ENCODE results near the gene ADCY10. TPM values are rescaled to one million over a fixed set of nuclear protein-coding genes. Genes with fewer than 3 reads are reported as not detected.

The ADCY10 gene
- total and polyA plus RNA-seq, 3 experiments from 2014 or later = 0.09 TPM; not detected in 2

- peaks cover 11 to 28% of the 10 kb centered on the region in 2 donors for H3K27me3 Mint-ChIP-seq
- H3K9me3 Mint-ChIP-seq = peaks cover 6 to 15% (median 10%) of the 10 kb centered on the region in 5 donors
- H3K36me3 Mint-ChIP-seq = peaks cover 3 to 6% (median 4%) of the 10 kb centered on the region in 3 donors
- no peak for DNase-seq
- Histone ChIP-seq H3K36me3 (ENCODE audit: insufficient read depth, low read length) (no peaks in the 10 kb centered on the region), H3K9me3 (ENCODE audit: low read length) (no peaks in the 10 kb centered on the region), H3K4me1 (ENCODE audit: insufficient read depth, low read length) (no peaks in the 10 kb centered on the region), H3K27me3 (ENCODE audit: insufficient read depth, low read length, poor library complexity, severe bottlenecking) (no peaks in the 10 kb centered on the region), H3K27ac (ENCODE audit: low read depth, low read length) (no peak overlapping the region), H3K4me3 (ENCODE audit: low read length) (no peak overlapping the region)
- ChIA-PET POLR2A (interaction anchor here (0.6 kb wide), 1 partner anchor 138 kb away, joined by 3 read pairs; no protein-coding TSS in a partner anchor), CTCF (no interaction called here)
- no peak overlapping the region for H3K27ac Mint-ChIP-seq
- H3K4me3 Mint-ChIP-seq = no peak overlapping the region
- no peaks in the 10 kb centered on the region for H3K4me1 Mint-ChIP-seq
Measured at GRCh38 chr1:167909691-167910180, 4.2 kb downstream of the ADCY10 start.

GRCh38 chr1:167905671-167906070, 8.3 kb downstream of the ADCY10 start:
- Mint-ChIP-seq H3K36me3 (peaks cover 0 to 6% (median 4%) of the 10 kb centered on the region in 3 donors), H3K9me3 (peaks cover 6 to 15% (median 10%) of the 10 kb centered on the region in 5 donors), H3K4me3 (no peak overlapping the region), H3K27me3 (peaks cover 14 to 42% of the 10 kb centered on the region in 2 donors), H3K4me1 (no peaks in the 10 kb centered on the region), H3K27ac (no peak overlapping the region)
- Histone ChIP-seq H3K4me1 (ENCODE audit: insufficient read depth, low read length) (no peaks in the 10 kb centered on the region), H3K9me3 (ENCODE audit: low read length) (no peaks in the 10 kb centered on the region), H3K36me3 (ENCODE audit: insufficient read depth, low read length) (no peaks in the 10 kb centered on the region), H3K4me3 (ENCODE audit: low read length) (no peak overlapping the region), H3K27ac (ENCODE audit: low read depth, low read length) (no peak overlapping the region), H3K27me3 (ENCODE audit: insufficient read depth, low read length, poor library complexity, severe bottlenecking) (no peaks in the 10 kb centered on the region)
- DNase-seq = no peak
- POLR2A ChIA-PET = no interaction called here
- CTCF ChIA-PET = no interaction called here

GRCh38 chr1:167905182-167905581, 8.8 kb downstream of the ADCY10 start:
- Histone ChIP-seq H3K36me3 (ENCODE audit: insufficient read depth, low read length) (no peaks in the 10 kb centered on the region), H3K9me3 (ENCODE audit: low read length) (no peaks in the 10 kb centered on the region), H3K4me1 (ENCODE audit: insufficient read depth, low read length) (no peaks in the 10 kb centered on the region), H3K27ac (ENCODE audit: low read depth, low read length) (no peak overlapping the region), H3K27me3 (ENCODE audit: insufficient read depth, low read length, poor library complexity, severe bottlenecking) (no peaks in the 10 kb centered on the region), H3K4me3 (ENCODE audit: low read length) (no peak overlapping the region)
- CTCF ChIA-PET = interaction anchor here (0.8 kb wide), 1 partner anchor 9 kb away, joined by 3 read pairs; the partner anchor contains the start of gene ADCY10
- peaks cover 11 to 39% of the 10 kb centered on the region in 2 donors for H3K27me3 Mint-ChIP-seq
- no peak overlapping the region for H3K27ac Mint-ChIP-seq
- POLR2A ChIA-PET = no interaction called here
- H3K4me1 Mint-ChIP-seq = no peaks in the 10 kb centered on the region
- peaks cover 4 to 15% (median 7%) of the 10 kb centered on the region in 5 donors for H3K9me3 Mint-ChIP-seq
- H3K4me3 Mint-ChIP-seq = no peak overlapping the region
- peaks cover 0 to 3% (median 2%) of the 10 kb centered on the region in 3 donors for H3K36me3 Mint-ChIP-seq
- DNase-seq = no peak

DNA sequence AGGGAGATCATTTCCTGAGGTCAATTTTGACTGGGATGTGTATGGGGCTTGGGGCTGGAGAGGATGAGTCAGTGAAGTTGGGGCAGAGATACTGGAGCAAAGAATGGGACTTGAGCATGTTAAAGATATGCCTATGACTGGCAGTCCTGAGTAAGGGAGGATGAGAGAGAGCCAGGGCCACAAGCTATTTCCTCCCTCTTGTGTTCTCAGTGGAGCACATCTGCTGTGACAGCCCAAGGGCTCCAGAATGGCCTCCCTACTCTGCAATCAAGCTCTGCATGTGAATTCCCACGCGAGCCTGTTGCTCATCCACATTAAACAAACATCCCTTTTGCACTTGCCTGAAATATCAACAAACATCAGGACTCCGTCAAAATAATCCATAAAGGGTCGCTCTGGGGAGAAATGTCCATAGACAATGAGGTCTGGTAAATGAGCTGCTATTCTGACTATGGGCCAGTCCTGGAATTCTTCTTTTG, 9.2 kb downstream of the ADCY10 start:
- H3K27ac ChIP-seq (ENCODE audit: low read depth, low read length) = no peak overlapping the region
- Mint-ChIP-seq H3K27ac (no peak overlapping the region), H3K9me3 (peaks cover 0 to 11% (median 4%) of the 10 kb centered on the region in 5 donors), H3K27me3 (peaks cover 11 to 36% of the 10 kb centered on the region in 2 donors), H3K36me3 (no peaks in the 10 kb centered on the region), H3K4me3 (no peak overlapping the region), H3K4me1 (no peaks in the 10 kb centered on the region)
- ChIA-PET CTCF (interaction anchor here (0.8 kb wide), 1 partner anchor 9 kb away, joined by 3 read pairs; the partner anchor contains the start of gene ADCY10), POLR2A (no interaction called here)
- no peak overlapping the region for H3K4me3 ChIP-seq (ENCODE audit: low read length)
- H3K4me1 ChIP-seq (ENCODE audit: insufficient read depth, low read length) = no peaks in the 10 kb centered on the region
- no peaks in the 10 kb centered on the region for H3K9me3 ChIP-seq (ENCODE audit: low read length)
- no peaks in the 10 kb centered on the region for H3K27me3 ChIP-seq (ENCODE audit: insufficient read depth, low read length, poor library complexity, severe bottlenecking)
- no peak for DNase-seq
- no peaks in the 10 kb centered on the region for H3K36me3 ChIP-seq (ENCODE audit: insufficient read depth, low read length)

DNA sequence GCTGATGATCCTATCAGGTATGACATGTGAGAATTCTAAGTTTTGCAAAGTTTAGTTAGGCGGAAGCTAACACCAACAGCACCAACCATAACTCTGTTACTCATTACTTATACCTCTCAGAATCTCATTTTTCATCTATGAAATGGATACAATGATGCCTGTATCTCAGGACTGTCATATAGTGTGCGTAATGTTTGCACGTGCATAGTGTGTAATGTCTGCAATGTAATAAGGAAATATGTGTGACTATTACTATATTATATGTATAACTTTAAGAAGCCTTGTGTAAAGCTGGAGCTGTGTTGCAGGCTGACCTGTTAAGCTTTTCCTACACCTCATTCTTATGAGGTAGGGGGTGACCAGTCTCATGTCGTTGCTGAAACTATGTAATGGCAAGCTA, 13.0 kb downstream of the ADCY10 start:
- Histone ChIP-seq H3K4me3 (ENCODE audit: low read length) (no peak overlapping the region), H3K27me3 (ENCODE audit: insufficient read depth, low read length, poor library complexity, severe bottlenecking) (no peaks in the 10 kb centered on the region), H3K27ac (ENCODE audit: low read depth, low read length) (no peak overlapping the region), H3K36me3 (ENCODE audit: insufficient read depth, low read length) (no peaks in the 10 kb centered on the region), H3K4me1 (ENCODE audit: insufficient read depth, low read length) (no peaks in the 10 kb centered on the region), H3K9me3 (ENCODE audit: low read length) (no peaks in the 10 kb centered on the region)
- Mint-ChIP-seq H3K4me3 (no peak overlapping the region), H3K27me3 (peaks cover 2 to 21% of the 10 kb centered on the region in 2 donors), H3K9me3 (no peaks in the 10 kb centered on the region), H3K36me3 (no peaks in the 10 kb centered on the region), H3K4me1 (no peaks in the 10 kb centered on the region), H3K27ac (no peak overlapping the region)
- POLR2A ChIA-PET = no interaction called here
- CTCF ChIA-PET = no interaction called here
- DNase-seq = no peak

GRCh38 chr1:167899253-167899681, 14.7 kb downstream of the ADCY10 start:
- POLR2A ChIA-PET = no interaction called here

DNA sequence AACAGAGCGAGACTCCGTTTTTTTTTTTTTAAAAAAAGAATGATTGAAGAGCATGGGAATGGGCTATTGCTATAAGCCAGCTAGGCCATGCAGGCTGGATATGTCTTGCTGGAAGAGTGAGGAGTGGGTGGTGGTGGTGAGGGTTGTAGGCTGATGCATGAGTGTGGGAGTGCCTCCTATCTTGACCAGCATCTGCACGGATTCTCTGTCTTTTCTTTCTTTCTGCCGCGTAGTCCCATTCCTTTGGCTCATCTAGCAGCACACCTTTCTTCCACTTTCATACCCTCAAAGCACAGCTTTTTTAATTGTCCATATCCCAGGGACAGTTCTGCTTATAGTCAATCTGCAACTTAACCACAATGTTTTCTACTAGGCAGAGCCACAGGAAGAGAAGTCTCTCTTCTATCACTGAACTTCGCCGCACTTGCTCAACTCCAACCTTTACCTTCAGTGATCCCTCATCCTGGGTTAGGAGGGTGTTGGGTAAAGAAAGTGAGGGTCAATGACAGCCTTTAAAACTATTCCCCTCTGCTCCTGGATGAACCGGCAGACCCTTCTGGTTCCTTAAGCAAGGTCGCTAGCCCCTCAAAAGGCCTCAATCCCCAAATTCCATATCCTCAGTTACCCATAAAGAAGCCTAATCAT, 15.2 kb downstream of the ADCY10 start:
- peak overlapping the region in 1 of 8 donors; percentile 30 for H3K27ac Mint-ChIP-seq
- H3K27me3 Mint-ChIP-seq = peaks cover under 1 to 7% of the 10 kb centered on the region in 2 donors
- no peaks in the 10 kb centered on the region for H3K36me3 Mint-ChIP-seq
- CTCF ChIA-PET = no interaction called here
- POLR2A ChIA-PET = no interaction called here
- no peaks in the 10 kb centered on the region for H3K36me3 ChIP-seq (ENCODE audit: insufficient read depth, low read length)
- H3K4me3 Mint-ChIP-seq = no peak overlapping the region
- H3K4me1 Mint-ChIP-seq = no peaks in the 10 kb centered on the region
- DNase-seq = no peak
- no peaks in the 10 kb centered on the region for H3K9me3 Mint-ChIP-seq
- H3K9me3 ChIP-seq (ENCODE audit: low read length) = no peaks in the 10 kb centered on the region
- H3K4me1 ChIP-seq (ENCODE audit: insufficient read depth, low read length) = no peaks in the 10 kb centered on the region
- H3K27ac ChIP-seq (ENCODE audit: low read depth, low read length) = no peak overlapping the region
- no peak overlapping the region for H3K4me3 ChIP-seq (ENCODE audit: low read length)
- H3K27me3 ChIP-seq (ENCODE audit: insufficient read depth, low read length, poor library complexity, severe bottlenecking) = no peaks in the 10 kb centered on the region

More at GRCh38 chr1:167899253-167899681, 14.7 kb downstream of the ADCY10 start:
- H3K9me3 ChIP-seq (ENCODE audit: low read length) = no peaks in the 10 kb centered on the region
- no peak overlapping the region for H3K4me3 Mint-ChIP-seq
- peaks cover 2 to 9% of the 10 kb centered on the region in 2 donors for H3K27me3 Mint-ChIP-seq
- CTCF ChIA-PET = no interaction called here
- no peaks in the 10 kb centered on the region for H3K36me3 Mint-ChIP-seq
- H3K27ac ChIP-seq (ENCODE audit: low read depth, low read length) = no peak overlapping the region
- H3K4me1 ChIP-seq (ENCODE audit: insufficient read depth, low read length) = no peaks in the 10 kb centered on the region
- no peaks in the 10 kb centered on the region for H3K27me3 ChIP-seq (ENCODE audit: insufficient read depth, low read length, poor library complexity, severe bottlenecking)
- no peaks in the 10 kb centered on the region for H3K4me1 Mint-ChIP-seq
- no peak for DNase-seq
- H3K9me3 Mint-ChIP-seq = no peaks in the 10 kb centered on the region
- H3K27ac Mint-ChIP-seq = no peak overlapping the region
- no peak overlapping the region for H3K4me3 ChIP-seq (ENCODE audit: low read length)
- no peaks in the 10 kb centered on the region for H3K36me3 ChIP-seq (ENCODE audit: insufficient read depth, low read length)

- ChIA-PET POLR2A (interaction anchor here (0.6 kb wide), 2 partner anchors 21 to 34 kb away, joined by 3 to 4 read pairs; no protein-coding TSS in a partner anchor), CTCF (no interaction called here)
- H3K4me1 Mint-ChIP-seq = no peaks in the 10 kb centered on the region
- H3K4me3 ChIP-seq (ENCODE audit: low read length) = no peak overlapping the region
- H3K9me3 Mint-ChIP-seq = no peaks in the 10 kb centered on the region
- H3K36me3 ChIP-seq (ENCODE audit: insufficient read depth, low read length) = no peaks in the 10 kb centered on the region
- H3K4me3 Mint-ChIP-seq = no peak overlapping the region
- DNase-seq = no peak
- peaks cover 3 to 4% of the 10 kb centered on the region in 2 donors for H3K27me3 Mint-ChIP-seq
- H3K27me3 ChIP-seq (ENCODE audit: insufficient read depth, low read length, poor library complexity, severe bottlenecking) = no peaks in the 10 kb centered on the region
- no peak overlapping the region for H3K27ac ChIP-seq (ENCODE audit: low read depth, low read length)
- no peaks in the 10 kb centered on the region for H3K9me3 ChIP-seq (ENCODE audit: low read length)
- no peaks in the 10 kb centered on the region for H3K36me3 Mint-ChIP-seq
- no peaks in the 10 kb centered on the region for H3K4me1 ChIP-seq (ENCODE audit: insufficient read depth, low read length)
- H3K27ac Mint-ChIP-seq = no peak overlapping the region
Measured at GRCh38 chr1:167893798-167894197, 20.1 kb downstream of the ADCY10 start.
